HEK293 (cell line): ENCODE measurements around the gene PRKD3.

Source experiments
- ELK4 ChIP-seq: IDR thresholded peaks from 2 replicates; pipeline ENCODE4 v1.6.1; 2011; ENCODE audit warnings: mild to moderate bottlenecking, low read depth, low read length, borderline replicate concordance
- GLI2 ChIP-seq: fragments of 450-650 bp; formaldehyde crosslinking; IDR thresholded peaks from 2 replicates; pipeline ENCODE4; 2017; ENCODE audit warnings: missing biosample characterization, missing genetic modification characterization, low read depth, borderline replicate concordance
- KLF7 ChIP-seq: fragments of 450-650 bp; formaldehyde crosslinking; IDR thresholded peaks from 2 replicates; pipeline ENCODE4 v1.5.1; 2016; ENCODE audit warnings: missing biosample characterization, missing genetic modification characterization, borderline replicate concordance
- MEIS1 ChIP-seq: sonication (generic); formaldehyde crosslinking; IDR thresholded peaks from 2 replicates; pipeline ENCODE4 v1.8.1; 2022; ENCODE audit warnings: missing genetic modification reagents, mild to moderate bottlenecking, borderline replicate concordance
- SALL2 ChIP-seq: fragments of 450-650 bp; formaldehyde crosslinking; IDR thresholded peaks from 2 replicates; pipeline ENCODE4 v1.5.0; 2017; ENCODE audit warnings: missing biosample characterization, mild to moderate bottlenecking, missing genetic modification characterization, borderline replicate concordance
- SETDB1 ChIP-seq: IDR thresholded peaks from one replicate; pipeline ENCODE4 v1.6.1; 2017; ENCODE audit warnings: mild to moderate bottlenecking, low read length, moderate library complexity, mixed read lengths; ENCODE audit not compliant: insufficient read length
- SP3 ChIP-seq: fragments of 450-650 bp; formaldehyde crosslinking; IDR thresholded peaks from 2 replicates; pipeline ENCODE4 v1.5.1; 2016; ENCODE audit warnings: missing biosample characterization, missing genetic modification characterization
- ZIC2 ChIP-seq: fragments of 450-650 bp; formaldehyde crosslinking; IDR thresholded peaks from 2 replicates; pipeline ENCODE4 v1.5.1; 2016; ENCODE audit warnings: missing biosample characterization, missing genetic modification characterization
- ZNF146 ChIP-seq: fragments of 450-650 bp; formaldehyde crosslinking; IDR thresholded peaks from 2 replicates; pipeline ENCODE4 v1.5.1; 2016; ENCODE audit warnings: missing biosample characterization, missing genetic modification characterization
- ZNF169 ChIP-seq: fragments of 450-650 bp; formaldehyde crosslinking; IDR thresholded peaks from 2 replicates; pipeline ENCODE4 v1.5.1; 2016; ENCODE audit warnings: missing biosample characterization, missing genetic modification characterization
- ZNF211 ChIP-seq: fragments of 450-650 bp; formaldehyde crosslinking; IDR thresholded peaks from 2 replicates; pipeline ENCODE4 v1.5.1; 2016; ENCODE audit warnings: low read depth, missing biosample characterization, missing genetic modification characterization
- ZNF24 ChIP-seq: fragments of 450-650 bp; formaldehyde crosslinking; IDR thresholded peaks from 2 replicates; pipeline ENCODE4 v1.5.1; 2016; ENCODE audit warnings: missing biosample characterization, missing genetic modification characterization
- ZNF274 ChIP-seq, 2 experiments: fragments of 200-500 bp in 1 of 2; fragments of 450-650 bp in 1 of 2; sonication (Bioruptor generic) in 1 of 2; formaldehyde crosslinking in 1 of 2; IDR thresholded peaks; 2 replicates each; pipeline versions ENCODE4 v1.5.1 to v1.6.1; 2014 to 2016; ENCODE audit warnings: borderline replicate concordance in 1 of 2, inconsistent platforms in 1 of 2, low read length in 1 of 2, missing biosample characterization in 1 of 2, missing genetic modification characterization in 1 of 2
- ZNF292 ChIP-seq: fragments of 450-650 bp; formaldehyde crosslinking; IDR thresholded peaks from 2 replicates; pipeline ENCODE4 v1.5.1; 2016; ENCODE audit warnings: low read depth, missing biosample characterization, missing genetic modification characterization, borderline replicate concordance
- ZNF341 ChIP-seq: fragments of 450-650 bp; formaldehyde crosslinking; IDR thresholded peaks from 2 replicates; pipeline ENCODE4; 2016; ENCODE audit warnings: low read depth, missing biosample characterization, missing genetic modification characterization
- ZNF404 ChIP-seq: fragments of 450-650 bp; formaldehyde crosslinking; IDR thresholded peaks from 2 replicates; pipeline ENCODE4 v1.5.1; 2017; ENCODE audit warnings: missing biosample characterization, missing genetic modification characterization
- ZNF510 ChIP-seq: fragments of 450-650 bp; formaldehyde crosslinking; IDR thresholded peaks from 2 replicates; pipeline ENCODE4 v1.5.1; 2018; ENCODE audit warnings: mild to moderate bottlenecking, missing genetic modification characterization, missing biosample characterization; ENCODE audit not compliant: insufficient replicate concordance
- ZNF558 ChIP-seq: fragments of 450-650 bp; formaldehyde crosslinking; IDR thresholded peaks from 2 replicates; pipeline ENCODE4 v1.5.1; 2016; ENCODE audit warnings: missing biosample characterization, missing genetic modification characterization
- ZNF610 ChIP-seq: fragments of 450-650 bp; formaldehyde crosslinking; IDR thresholded peaks from 2 replicates; pipeline ENCODE4 v1.5.1; 2016; ENCODE audit warnings: missing biosample characterization, missing genetic modification characterization, borderline replicate concordance
- ZNF645 ChIP-seq: fragments of 450-650 bp; formaldehyde crosslinking; IDR thresholded peaks from 2 replicates; pipeline ENCODE4; 2016; ENCODE audit warnings: missing biosample characterization, missing genetic modification characterization
- ZNF677 ChIP-seq: fragments of 450-650 bp; IDR thresholded peaks from 2 replicates; pipeline ENCODE4 v1.5.0; 2018; ENCODE audit warnings: missing biosample characterization, mild to moderate bottlenecking, missing genetic modification characterization, moderate library complexity
- ZNF701 ChIP-seq: fragments of 450-650 bp; formaldehyde crosslinking; IDR thresholded peaks from 2 replicates; pipeline ENCODE4 v1.5.1; 2016; ENCODE audit warnings: missing biosample characterization, missing genetic modification characterization
- ZNF747 ChIP-seq: fragments of 450-650 bp; formaldehyde crosslinking; IDR thresholded peaks from 2 replicates; pipeline ENCODE4 v1.5.1; 2016; ENCODE audit warnings: missing biosample characterization, missing genetic modification characterization
- ZNF768 ChIP-seq: fragments of 450-650 bp; formaldehyde crosslinking; IDR thresholded peaks from 2 replicates; pipeline ENCODE4 v1.5.1; 2018; ENCODE audit warnings: missing biosample characterization, mild to moderate bottlenecking, missing genetic modification characterization
- ZSCAN30 ChIP-seq: fragments of 450-650 bp; IDR thresholded peaks from 2 replicates; pipeline ENCODE4 v1.5.1; 2018; ENCODE audit warnings: missing biosample characterization, mild to moderate bottlenecking, missing genetic modification characterization, moderate library complexity
- TF ChIP-seq, protein P1 (sequence below): fragments of 450-650 bp; formaldehyde crosslinking; conservative IDR thresholded peaks from 2 replicates; pipeline ENCODE4 v1.5.1; 2016; ENCODE audit warnings: low read depth, missing biosample characterization, missing genetic modification characterization
- TF ChIP-seq, protein P2 (sequence below): fragments of 450-650 bp; formaldehyde crosslinking; IDR thresholded peaks from 2 replicates; pipeline ENCODE4 v1.5.1; 2016; ENCODE audit warnings: missing biosample characterization, missing genetic modification characterization

PRKD3 gene

GRCh38 chr2:37344453-37345361 is 20.1 kb upstream of the PRKD3 start, which contains the start of gene QPCT (continued):
- TF ChIP-seq ZNF768 (tag by site-specific recombination), result no peak
- no peak for TF ChIP-seq ZNF274 (IDR thresholded peaks at IDR 0.05; ENCODE audit: low read length)
- TF ChIP-seq ZNF274 (tag by site-specific recombination; IDR thresholded peaks at IDR 0.05; ENCODE audit: borderline replicate concordance), result no peak
- no peak for TF ChIP-seq ZNF292
- TF ChIP-seq ZIC2, result peak; percentile 93
- TF ChIP-seq ZNF341 (tag by site-specific recombination), result peak; percentile 79
- no peak for TF ChIP-seq GLI2 (tag by site-specific recombination)
- no peak for TF ChIP-seq ZNF24 (tag by site-specific recombination)
- no peak for TF ChIP-seq ZNF677 (tag by site-specific recombination)
- TF ChIP-seq ZNF146 (tag by site-specific recombination), result no peak
- no peak for TF ChIP-seq ZNF404
- TF ChIP-seq ZNF510, result no peak
- no peak for TF ChIP-seq ZNF169 (tag by site-specific recombination)
- TF ChIP-seq KLF7 (tag by site-specific recombination), result no peak
- TF ChIP-seq ZNF701, result no peak
- no peak for TF ChIP-seq ELK4
- no peak for TF ChIP-seq ZNF558 (tag by site-specific recombination)
- no peak; the same call in 1 of the 2 replicates for TF ChIP-seq ZNF610 (tag by site-specific recombination)
- TF ChIP-seq, protein P1, sequence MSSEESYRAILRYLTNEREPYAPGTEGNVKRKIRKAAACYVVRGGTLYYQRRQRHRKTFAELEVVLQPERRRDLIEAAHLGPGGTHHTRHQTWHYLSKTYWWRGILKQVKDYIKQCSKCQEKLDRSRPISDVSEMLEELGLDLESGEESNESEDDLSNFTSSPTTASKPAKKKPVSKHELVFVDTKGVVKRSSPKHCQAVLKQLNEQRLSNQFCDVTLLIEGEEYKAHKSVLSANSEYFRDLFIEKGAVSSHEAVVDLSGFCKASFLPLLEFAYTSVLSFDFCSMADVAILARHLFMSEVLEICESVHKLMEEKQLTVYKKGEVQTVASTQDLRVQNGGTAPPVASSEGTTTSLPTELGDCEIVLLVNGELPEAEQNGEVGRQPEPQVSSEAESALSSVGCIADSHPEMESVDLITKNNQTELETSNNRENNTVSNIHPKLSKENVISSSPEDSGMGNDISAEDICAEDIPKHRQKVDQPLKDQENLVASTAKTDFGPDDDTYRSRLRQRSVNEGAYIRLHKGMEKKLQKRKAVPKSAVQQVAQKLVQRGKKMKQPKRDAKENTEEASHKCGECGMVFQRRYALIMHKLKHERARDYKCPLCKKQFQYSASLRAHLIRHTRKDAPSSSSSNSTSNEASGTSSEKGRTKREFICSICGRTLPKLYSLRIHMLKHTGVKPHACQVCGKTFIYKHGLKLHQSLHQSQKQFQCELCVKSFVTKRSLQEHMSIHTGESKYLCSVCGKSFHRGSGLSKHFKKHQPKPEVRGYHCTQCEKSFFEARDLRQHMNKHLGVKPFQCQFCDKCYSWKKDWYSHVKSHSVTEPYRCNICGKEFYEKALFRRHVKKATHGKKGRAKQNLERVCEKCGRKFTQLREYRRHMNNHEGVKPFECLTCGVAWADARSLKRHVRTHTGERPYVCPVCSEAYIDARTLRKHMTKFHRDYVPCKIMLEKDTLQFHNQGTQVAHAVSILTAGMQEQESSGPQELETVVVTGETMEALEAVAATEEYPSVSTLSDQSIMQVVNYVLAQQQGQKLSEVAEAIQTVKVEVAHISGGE (tag by site-specific recombination), result no peak; the same call in 1 of the 2 replicates
- TF ChIP-seq SETDB1, result no peak
- TF ChIP-seq ZNF747 (tag by site-specific recombination), result no peak
- no peak for TF ChIP-seq ZNF211 (tag by site-specific recombination)
- no peak for TF ChIP-seq MEIS1 (CRISPR knock-in tag)
- no peak for TF ChIP-seq SALL2 (tag by site-specific recombination)
- no peak for TF ChIP-seq ZNF645 (tag by site-specific recombination)
- 0 out of 2 replicates have a peak, but pooled peaks have one; percentile 10 for TF ChIP-seq ZSCAN30
- TF ChIP-seq, protein P2, sequence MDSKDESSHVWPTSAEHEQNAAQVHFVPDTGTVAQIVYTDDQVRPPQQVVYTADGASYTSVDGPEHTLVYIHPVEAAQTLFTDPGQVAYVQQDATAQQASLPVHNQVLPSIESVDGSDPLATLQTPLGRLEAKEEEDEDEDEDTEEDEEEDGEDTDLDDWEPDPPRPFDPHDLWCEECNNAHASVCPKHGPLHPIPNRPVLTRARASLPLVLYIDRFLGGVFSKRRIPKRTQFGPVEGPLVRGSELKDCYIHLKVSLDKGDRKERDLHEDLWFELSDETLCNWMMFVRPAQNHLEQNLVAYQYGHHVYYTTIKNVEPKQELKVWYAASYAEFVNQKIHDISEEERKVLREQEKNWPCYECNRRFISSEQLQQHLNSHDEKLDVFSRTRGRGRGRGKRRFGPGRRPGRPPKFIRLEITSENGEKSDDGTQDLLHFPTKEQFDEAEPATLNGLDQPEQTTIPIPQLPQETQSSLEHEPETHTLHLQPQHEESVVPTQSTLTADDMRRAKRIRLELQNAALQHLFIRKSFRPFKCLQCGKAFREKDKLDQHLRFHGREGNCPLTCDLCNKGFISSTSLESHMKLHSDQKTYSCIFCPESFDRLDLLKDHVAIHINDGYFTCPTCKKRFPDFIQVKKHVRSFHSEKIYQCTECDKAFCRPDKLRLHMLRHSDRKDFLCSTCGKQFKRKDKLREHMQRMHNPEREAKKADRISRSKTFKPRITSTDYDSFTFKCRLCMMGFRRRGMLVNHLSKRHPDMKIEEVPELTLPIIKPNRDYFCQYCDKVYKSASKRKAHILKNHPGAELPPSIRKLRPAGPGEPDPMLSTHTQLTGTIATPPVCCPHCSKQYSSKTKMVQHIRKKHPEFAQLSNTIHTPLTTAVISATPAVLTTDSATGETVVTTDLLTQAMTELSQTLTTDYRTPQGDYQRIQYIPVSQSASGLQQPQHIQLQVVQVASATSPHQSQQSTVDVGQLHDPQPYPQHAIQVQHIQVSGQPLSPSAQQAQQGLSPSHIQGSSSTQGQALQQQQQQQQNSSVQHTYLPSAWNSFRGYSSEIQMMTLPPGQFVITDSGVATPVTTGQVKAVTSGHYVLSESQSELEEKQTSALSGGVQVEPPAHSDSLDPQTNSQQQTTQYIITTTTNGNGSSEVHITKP, result peak; percentile 63
- peak; percentile 55 for TF ChIP-seq SP3 (tag by site-specific recombination)
